GM12864 (cell line): ENCODE measurements around the gene PHKA1.
"Not testable (repeated sequence)": the region's sequence is repeated elsewhere in the genome, so short reads cannot be mapped to it uniquely, and the experiment has no call there.

Source experiments
- DNase-seq: peaks from one replicate; pipeline ENCODE4 v3.0.0-alpha.2; 2011; ENCODE audit warnings: low read depth
- H3K4me3 ChIP-seq: 2 replicates; pipeline ENCODE4 v1.5.1; 2011; ENCODE audit warnings: mild to moderate bottlenecking, low read depth, low read length, control low read depth
- TF ChIP-seq, protein P1 (sequence below): IDR thresholded peaks from 2 replicates; pipeline ENCODE4 v1.5.1; 2011; ENCODE audit warnings: low read depth, mild to moderate bottlenecking, moderate library complexity, low read length, control low read depth, inconsistent platforms; ENCODE audit errors: missing control alignments

The PHKA1 gene

DNA sequence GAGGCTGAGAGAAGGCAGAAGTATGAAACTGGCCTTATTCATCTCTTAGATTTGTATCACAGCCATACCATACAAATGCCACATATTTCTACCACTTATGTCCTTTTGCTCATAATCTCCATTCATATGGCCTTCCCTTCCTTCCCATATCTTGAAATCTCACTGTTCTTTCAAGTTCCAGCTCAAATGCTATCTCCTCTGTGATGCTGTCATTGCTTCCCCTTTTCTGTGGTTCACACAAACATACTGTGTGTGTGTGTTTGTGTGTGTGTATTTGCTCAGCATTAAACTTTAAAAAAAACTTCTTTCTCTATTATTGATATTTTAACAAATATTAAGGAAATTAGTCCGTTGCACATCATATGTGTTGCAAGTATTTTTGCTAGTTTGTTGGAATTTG is 26.7 kb downstream of the PHKA1 start:
- no peak for DNase-seq
- H3K4me3 ChIP-seq: no peak overlapping the region
- TF ChIP-seq, protein P1, sequence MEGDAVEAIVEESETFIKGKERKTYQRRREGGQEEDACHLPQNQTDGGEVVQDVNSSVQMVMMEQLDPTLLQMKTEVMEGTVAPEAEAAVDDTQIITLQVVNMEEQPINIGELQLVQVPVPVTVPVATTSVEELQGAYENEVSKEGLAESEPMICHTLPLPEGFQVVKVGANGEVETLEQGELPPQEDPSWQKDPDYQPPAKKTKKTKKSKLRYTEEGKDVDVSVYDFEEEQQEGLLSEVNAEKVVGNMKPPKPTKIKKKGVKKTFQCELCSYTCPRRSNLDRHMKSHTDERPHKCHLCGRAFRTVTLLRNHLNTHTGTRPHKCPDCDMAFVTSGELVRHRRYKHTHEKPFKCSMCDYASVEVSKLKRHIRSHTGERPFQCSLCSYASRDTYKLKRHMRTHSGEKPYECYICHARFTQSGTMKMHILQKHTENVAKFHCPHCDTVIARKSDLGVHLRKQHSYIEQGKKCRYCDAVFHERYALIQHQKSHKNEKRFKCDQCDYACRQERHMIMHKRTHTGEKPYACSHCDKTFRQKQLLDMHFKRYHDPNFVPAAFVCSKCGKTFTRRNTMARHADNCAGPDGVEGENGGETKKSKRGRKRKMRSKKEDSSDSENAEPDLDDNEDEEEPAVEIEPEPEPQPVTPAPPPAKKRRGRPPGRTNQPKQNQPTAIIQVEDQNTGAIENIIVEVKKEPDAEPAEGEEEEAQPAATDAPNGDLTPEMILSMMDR: no peak

DNA sequence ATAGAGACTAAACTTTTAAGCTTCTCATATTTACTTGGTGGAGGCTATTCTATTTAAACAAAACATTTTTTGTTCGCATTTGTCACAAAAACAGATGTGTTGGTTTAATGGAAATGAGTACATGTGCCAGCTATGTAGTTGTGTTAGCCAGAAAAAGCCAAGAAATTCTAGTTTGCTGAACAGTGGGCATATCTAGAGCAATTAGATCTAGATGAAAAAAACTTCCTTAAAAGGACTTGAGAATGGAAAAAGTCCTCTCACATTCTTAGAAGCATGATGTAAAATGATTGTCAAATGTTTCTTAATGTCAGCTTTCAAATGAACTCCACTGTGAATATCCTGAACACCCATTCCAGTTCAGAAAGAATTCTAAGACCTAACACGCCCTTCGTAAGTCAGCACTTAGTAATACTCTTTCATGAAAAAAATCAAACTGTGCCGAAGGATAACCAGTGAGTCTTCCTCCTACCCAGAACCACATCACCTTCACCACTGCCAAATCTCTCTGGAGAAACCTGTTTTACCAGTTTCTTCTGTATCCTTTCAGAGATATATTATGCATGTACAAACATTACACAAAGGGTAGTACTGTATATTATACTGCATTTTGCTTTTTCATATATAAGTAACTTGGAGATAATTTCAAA is 28.2 kb downstream of the PHKA1 start:
- no peak overlapping the region for H3K4me3 ChIP-seq
- no peak for DNase-seq
- TF ChIP-seq, protein P1: no peak

GRCh38 chrX:72685018-72685417 is 29.1 kb downstream of the PHKA1 start:
- no peak overlapping the region for H3K4me3 ChIP-seq
- TF ChIP-seq, protein P1: no peak
- DNase-seq: no peak

DNA sequence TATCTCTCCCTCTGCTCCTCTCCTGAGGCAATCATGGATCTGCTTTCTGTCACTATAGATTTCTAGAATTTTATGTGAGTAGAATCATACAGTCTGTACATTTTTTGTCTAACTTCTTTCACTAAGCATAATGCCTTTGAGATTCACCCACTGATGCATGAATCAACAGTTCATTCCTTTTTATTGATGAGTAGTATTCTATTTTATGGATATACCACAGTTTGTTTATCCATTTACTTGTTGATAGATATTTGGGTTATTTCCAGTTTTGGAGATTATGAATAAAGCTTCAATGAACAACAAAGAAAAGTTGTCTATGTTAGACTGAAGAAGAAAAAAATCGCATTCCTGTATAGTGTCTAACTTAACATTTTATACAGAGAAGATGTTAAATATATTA is 30.5 kb downstream of the PHKA1 start:
- H3K4me3 ChIP-seq: no peak overlapping the region
- TF ChIP-seq, protein P1: no peak
- DNase-seq: no peak

- TF ChIP-seq, protein P1: no peak
- no peak for DNase-seq
- H3K4me3 ChIP-seq: no peak overlapping the region
These were observed 37.6 kb downstream of the PHKA1 start for GRCh38 chrX:72676465-72676864.

DNA sequence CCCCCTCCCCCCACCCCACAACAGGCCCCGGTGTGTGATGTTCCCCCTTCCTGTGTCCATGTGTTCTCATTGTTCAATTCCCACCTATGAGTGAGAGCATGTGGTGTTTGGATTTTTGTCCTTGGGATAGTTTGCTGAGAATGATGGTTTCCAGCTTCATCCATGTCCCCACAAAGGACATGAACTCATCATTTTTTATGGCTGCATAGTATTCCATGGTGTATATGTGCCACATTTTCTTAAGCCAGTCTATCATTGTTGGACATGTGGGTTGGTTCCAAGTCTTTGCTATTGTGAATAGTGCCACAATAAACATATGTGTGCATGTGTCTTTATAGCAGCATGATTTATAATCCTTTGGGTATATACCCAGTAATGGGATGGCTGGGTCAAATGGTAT is 40.2 kb downstream of the PHKA1 start:
- H3K4me3 ChIP-seq, DNase-seq: not testable (repeated sequence)

DNA sequence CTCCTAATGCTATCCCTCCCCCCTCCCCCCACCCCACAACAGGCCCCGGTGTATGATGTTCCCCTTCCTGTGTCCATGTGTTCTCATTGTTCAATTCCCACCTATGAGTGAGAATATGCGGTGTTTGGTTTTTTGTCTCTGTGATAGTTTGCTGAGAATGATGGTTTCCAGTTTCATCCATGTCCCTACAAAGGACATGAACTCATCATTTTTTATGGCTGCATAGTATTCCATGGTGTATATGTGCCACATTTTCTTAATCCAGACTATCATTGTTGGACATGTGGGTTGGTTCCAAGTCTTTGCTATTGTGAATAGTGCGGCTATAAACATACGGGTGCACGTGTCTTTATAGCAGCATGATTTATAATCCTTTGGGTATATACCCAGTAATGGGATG is 44.6 kb downstream of the PHKA1 start:
- not testable (repeated sequence) for DNase-seq

GRCh38 chrX:72666451-72666850 is 47.7 kb downstream of the PHKA1 start:
- DNase-seq: no peak
- TF ChIP-seq, protein P1: no peak
- H3K4me3 ChIP-seq: no peak overlapping the region

More for the DNA sequence above, 44.6 kb downstream of the PHKA1 start:
- not testable (repeated sequence) for H3K4me3 ChIP-seq
